Stimulated activated CD4-positive, alpha-beta T cell treated with anti-CD3 and anti-CD28 coated beads, Interleukin-2, amount 100 ng/mL, for 4 hours (primary cell): Measurements from ENCODE around the gene UNK.
A peak's percentile ranks its signal among the peaks of the same experiment; 100 is the strongest.

Experiments used
- DNase-seq: peaks from one replicate; pipeline ENCODE4 v3.0.0-alpha.2; 2020; ENCODE audit warnings: low read depth

The UNK gene

GRCh38 chr17:75834279-75834920, 49.8 kb downstream of the UNK start:
- no peak for DNase-seq

DNA sequence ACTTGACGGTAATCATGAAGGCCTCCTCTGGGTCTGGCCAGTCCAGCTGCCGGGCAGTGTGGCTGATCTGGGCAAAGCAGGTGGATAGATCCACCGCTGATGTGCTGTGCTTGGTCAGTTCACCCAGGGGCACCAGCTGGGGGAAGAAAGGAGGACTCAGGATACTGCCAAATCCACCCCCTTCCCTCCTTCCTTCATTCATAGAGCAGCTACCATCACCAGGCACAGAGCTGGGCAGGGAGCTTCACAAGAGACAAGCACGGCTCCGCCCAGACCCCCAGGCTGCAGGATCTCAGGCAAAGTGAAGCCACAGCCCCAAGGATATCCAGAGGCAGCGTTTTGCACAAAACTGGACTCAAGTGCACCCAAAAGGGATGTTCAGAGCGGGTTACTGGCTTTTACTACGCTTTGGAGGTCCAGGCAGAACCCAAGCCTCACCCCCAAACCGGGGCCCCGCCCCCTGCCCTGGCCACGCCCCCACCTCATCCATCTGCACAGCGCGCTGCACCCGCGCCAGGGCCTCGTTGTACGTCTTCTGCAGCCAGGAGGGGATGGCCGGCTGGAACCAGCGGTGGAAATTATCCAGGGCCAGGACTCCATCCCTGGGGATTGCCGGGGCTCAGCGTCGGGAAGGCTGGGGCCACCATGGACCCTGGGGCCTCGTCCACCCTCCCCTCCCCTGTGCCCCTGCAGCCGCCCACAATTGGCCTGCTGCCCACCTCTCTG, 50.5 kb downstream of the UNK start:
- DNase-seq, result no peak

DNA sequence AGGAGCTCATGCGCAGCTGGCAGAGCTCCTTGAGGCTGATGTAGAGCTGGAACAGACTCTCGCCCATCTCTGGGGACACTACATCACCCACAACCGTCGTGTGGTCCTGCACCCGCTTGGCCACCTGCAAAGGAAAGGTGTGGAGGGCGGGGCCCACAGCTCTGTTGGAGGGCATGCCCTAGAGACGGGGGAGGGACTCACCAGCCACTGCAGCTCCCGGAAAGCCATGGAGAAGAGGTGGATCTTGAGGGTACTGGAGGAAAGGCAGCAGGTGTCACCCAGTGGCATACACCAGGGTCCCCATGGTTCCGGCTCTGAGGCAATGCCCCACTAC, 51.0 kb downstream of the UNK start:
- no peak for DNase-seq

GRCh38 chr17:75836605-75837004, 52.0 kb downstream of the UNK start:
- DNase-seq, result no peak

DNA sequence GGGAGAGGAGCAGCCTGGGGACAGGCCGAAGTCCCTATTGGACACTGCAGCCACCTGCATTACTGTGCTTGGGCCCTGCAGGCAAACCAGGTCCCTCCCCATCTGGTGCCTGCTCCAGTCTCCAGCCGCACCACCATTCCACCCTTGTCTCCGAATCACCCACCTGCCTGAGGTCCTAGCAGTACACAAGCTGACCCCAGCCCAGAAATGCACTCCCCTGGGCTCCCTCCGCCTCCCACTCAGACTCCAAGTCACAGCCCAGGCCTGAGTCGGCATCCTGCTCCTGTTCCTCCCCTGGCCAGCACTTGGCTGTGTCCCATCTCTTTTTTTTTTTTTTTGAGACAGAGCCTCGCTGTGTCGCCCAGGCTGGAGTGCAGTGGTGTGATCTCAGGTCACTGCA, 53.3 kb downstream of the UNK start:
- no peak for DNase-seq

- no peak for DNase-seq
These were observed 53.8 kb downstream of the UNK start for GRCh38 chr17:75838410-75838809.

GRCh38 chr17:75839942-75840798, 55.6 kb downstream of the UNK start:
- no peak for DNase-seq

DNA sequence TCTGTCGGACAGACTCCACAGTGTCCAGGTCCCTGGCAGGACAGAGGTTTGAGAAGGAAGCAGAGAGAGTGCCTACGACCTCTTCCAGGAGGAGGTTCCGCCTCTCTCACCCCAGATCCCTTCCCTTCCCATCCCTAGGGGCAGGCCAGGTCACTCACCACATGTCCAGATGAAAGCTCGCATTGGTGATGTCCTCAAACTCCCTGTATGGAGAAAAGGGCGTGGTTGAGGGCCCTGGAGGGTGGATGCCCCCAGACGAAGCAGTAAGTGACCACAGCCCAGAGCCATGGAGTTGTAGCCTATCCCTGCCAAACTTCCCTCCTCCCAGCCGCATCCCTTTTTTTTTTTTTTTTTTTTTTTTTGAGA, 56.2 kb downstream of the UNK start:
- no peak for DNase-seq

- no peak for DNase-seq
These were observed 57.8 kb downstream of the UNK start for GRCh38 chr17:75842411-75842810.

DNA sequence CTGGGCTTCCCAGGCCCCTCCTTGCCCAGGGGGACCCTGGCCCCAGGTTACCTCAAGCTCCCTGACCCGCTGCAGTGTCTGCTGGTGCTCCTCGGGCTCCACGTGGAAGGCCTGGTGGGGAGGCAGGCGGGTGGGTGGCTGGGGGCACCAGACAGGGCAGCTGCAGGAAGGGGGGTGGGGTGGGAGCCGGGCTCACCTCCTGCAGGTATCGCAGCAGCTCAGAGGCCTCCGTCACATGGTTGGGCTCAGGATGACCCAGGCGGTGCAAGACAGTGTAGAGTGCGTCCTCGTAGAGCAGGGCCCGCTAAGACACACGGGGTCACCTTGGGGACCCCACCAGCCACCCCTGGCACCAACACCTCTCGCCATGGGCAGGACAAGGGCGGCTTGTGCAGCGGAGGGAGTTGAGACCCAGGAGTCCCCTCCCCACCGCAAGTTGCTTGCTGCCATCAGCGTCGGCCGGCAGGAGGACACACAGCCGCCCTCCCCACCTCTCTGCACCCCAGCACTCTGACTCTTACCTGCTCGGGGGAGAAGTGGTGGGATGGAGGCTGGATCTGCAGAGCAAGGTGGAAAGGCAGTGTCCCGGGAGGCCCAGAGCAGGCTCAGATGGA, 58.5 kb downstream of the UNK start:
- no peak for DNase-seq

GRCh38 chr17:75843577-75844529, 59.2 kb downstream of the UNK start, which contains the start of gene UNC13D:
Gene UNC13D, minus strand, starts transcription at chr17:75844404. Its CDS starts 67 bp downstream, at chr17:75844337.
- no peak for DNase-seq

- DNase-seq, result no peak
These were observed 60.0 kb downstream of the UNK start for GRCh38 chr17:75844530-75845057.

DNA sequence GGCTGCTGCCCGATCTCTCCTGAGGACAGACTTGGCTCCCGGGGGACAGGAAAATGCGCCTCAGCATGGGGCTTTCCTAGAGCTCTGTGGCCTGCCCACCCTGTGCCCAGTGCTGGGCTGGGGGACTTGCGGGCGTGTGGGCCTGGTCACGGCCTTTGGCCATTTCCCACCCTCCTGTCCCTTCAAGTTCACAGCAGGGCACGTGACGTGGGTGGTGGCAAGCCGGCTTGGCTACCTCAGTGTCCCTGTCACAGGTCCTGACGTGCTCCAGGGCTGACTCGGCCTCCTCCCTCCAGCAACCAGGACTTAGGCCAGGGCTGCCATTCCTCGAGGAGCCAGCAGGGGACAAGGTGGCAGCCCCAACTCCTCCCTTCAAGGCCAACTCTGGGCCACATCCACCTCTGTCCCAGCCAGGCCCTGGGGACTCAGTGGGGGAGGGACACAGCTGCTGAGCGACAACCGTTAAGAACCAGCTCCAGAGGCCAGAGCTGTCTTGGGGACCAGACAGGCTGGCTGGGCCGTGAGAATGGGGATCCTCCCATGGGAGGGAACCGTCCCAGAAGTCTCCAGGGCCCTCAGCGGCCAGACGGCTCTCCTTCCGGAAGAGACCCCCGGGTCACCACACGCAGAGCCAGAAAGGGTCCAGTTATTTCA, 60.6 kb downstream of the UNK start:
- no peak for DNase-seq

- DNase-seq, result no peak
These were observed 61.5 kb downstream of the UNK start for GRCh38 chr17:75845933-75846691.

- no peak for DNase-seq
These were observed 62.3 kb downstream of the UNK start for GRCh38 chr17:75846692-75847613.

DNA sequence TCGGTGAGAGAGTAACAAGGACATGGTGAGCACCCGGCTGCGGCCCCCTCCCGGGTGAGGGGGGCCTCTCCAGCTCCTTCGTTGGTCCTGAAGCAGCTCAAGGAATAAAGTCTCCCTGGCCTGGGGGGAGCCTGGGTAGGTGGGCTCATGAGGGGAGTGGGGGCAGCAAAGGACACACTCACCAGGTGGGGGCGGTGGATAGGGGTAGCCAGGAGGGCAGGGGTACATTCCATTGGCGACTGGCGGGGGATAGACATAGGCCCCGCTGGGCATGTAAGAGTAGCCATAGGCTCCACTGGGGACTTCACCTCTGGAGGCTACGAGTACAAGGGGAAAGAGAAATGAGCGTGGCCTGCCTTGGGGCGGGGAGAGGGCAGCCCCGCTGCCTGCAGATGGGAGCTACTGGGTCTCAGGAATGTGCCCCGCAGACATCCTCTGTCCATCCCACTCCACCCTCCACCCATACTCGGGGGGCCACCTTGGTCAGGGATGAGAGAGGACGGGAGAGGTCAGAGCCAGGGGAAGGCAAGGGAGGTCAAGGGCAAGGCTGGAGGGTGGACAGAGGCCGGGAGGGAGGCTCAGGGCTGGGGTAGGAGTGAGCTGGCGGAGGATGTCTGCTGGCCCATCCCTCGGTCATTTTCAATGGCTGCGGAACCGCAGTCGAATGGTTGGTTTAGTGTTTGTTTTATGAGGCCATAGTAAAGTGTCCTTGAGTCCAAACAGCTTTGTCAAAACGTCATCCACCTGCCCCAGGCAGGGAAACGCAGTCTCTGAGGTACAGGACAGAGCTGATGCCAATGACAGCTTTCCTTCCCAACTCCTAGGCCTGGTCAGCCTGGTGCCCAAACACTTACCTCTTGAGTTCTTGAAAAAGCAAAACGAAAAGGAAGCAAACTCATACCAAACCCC, 63.3 kb downstream of the UNK start:
- no peak for DNase-seq

- peak; percentile 73 for DNase-seq
These were observed 64.1 kb downstream of the UNK start for GRCh38 chr17:75848523-75849278.
